Glutamatergic neuron (in vitro differentiated cells): ENCODE measurements around the gene SEC62. TPM values are rescaled to one million over a fixed set of nuclear protein-coding genes. Genes with fewer than 3 reads are reported as not detected.

Experiments
- DNase-seq: peaks from one replicate; pipeline ENCODE4 v3.0.0; 2022
- H3K27ac Mint-ChIP-seq: one replicate; pipeline ENCODE4 v1.8.0; 2020; ENCODE audit warnings: mild to moderate bottlenecking, mixed read lengths, inconsistent platforms; ENCODE audit not compliant: unreplicated experiment
- H3K27me3 Mint-ChIP-seq: one replicate; pipeline ENCODE4 v1.8.0; 2020; ENCODE audit warnings: mild to moderate bottlenecking, moderate library complexity, mixed read lengths, inconsistent platforms; ENCODE audit not compliant: unreplicated experiment
- H3K36me3 Mint-ChIP-seq: one replicate; pipeline ENCODE4 v1.8.0; 2020; ENCODE audit warnings: mild to moderate bottlenecking, mixed read lengths, inconsistent platforms; ENCODE audit not compliant: unreplicated experiment
- H3K4me1 Mint-ChIP-seq: one replicate; pipeline ENCODE4 v1.8.0; 2020; ENCODE audit warnings: mild to moderate bottlenecking, low read depth, mixed read lengths, inconsistent platforms; ENCODE audit not compliant: unreplicated experiment
- H3K4me3 Mint-ChIP-seq: one replicate; pipeline ENCODE4 v1.8.0; 2020; ENCODE audit warnings: mild to moderate bottlenecking, mixed read lengths, inconsistent platforms; ENCODE audit not compliant: unreplicated experiment
- H3K9me3 Mint-ChIP-seq: one replicate; pipeline ENCODE4 v1.8.0; 2020; ENCODE audit warnings: mild to moderate bottlenecking, moderate library complexity, mixed read lengths, inconsistent platforms; ENCODE audit not compliant: unreplicated experiment
- CTCF ChIP-seq: fragments of 200-600 bp; sonication (generic); IDR thresholded peaks from one replicate; pipeline ENCODE4 v1.5.0; 2021; ENCODE audit not compliant: partially characterized antibody, unreplicated experiment
- total RNA-seq: library from RNA; stranded (reverse); fragmentation: NEBNext Ultra II Directional; extraction: Animal tissue kit (Norgen Biotek cat#: 25700); gene quantifications from one replicate; pipeline ENCODE4 v1.2.1, GENCODE V29; 2021; ENCODE audit not compliant: unreplicated experiment

SEC62 gene
- total RNA-seq, 1 donor from 2014 or later, result 75.5 TPM

DNA sequence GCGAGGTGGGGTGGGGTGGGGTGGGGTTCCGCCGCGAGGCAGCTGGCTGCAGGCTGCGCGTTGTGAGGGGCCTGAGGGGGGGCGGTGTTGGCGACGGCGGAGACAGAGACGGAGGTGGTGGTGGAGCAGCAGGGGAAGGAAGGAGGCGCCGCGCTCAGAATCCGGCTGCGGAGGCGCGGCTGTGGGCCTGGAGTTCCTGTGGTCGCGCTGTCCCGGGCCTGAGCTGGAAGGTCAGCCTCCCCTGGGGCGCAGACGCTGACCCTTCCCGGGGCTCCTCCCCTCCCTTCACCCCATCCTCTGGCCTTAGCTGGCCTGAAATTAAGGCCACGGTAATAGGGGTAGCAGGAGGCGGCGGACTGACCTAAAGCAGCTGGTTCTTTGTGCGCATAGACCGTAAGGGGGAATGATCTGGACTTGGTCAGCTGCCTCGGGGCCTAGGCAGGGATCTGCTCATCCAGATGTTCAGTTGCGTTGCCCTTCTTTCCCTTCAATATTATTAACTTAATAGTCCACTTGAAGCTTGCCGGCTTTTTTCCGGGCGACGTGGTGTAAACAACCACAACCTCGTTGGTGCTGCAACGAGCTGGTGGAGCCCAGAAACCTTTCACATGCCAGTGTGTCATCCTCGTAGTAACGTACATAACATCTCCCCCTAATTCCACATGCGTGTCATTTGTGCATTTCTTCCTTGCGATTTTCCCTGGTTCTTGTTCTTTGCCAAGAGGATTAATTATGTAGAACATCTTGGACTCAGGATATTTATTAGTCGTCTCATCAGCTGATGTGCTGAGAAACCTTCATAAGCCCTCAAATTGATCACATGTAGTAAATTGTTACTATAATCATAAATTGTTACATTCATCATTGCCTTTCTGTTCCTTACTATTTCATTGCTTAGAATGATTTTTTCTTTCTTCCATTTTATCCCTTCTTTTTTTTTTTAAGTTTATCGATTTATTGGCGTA is 626 bp downstream of the SEC62 start:
- no peak for TF ChIP-seq CTCF

DNA sequence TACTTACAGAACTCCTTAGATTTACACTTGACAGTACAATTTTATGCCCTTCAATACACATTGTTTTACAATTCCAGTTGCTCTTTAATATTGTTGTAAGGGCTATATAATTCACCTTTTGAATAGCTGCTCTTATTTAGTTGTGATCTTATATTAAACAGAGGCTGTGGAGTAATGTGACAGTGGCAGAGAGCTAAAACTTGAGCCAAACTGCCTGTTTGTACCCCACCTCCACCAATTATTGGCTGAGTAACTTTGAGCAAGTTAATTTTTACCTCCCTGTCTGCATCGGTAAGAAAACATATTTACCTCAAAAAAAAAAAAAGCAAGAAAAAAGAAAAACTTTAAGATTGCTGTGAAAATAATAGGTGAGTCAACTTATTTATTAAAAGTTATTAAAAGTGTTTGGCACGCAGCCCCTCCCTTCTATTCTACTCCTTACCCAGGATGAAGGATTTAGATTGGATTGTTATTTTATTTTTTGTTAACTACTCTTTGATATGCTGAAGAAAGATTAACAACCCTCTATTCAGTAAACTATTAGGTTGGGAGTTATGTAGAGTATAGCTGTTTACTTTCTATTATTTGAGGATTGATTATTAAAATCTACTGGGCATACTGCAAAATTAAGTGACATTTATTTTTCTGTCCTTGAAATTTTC is 1.7 kb downstream of the SEC62 start:
- Mint-ChIP-seq H3K4me1 (peaks cover 12% of the 10 kb centered on the region), H3K36me3 (no peaks in the 10 kb centered on the region), H3K27me3 (peaks cover 5% of the 10 kb centered on the region), H3K27ac (no peak overlapping the region), H3K4me3 (peak overlapping the region; percentile 94), H3K9me3 (peaks cover 8% of the 10 kb centered on the region)
- no peak for TF ChIP-seq CTCF
- no peak for DNase-seq

More for the DNA sequence above, 626 bp downstream of the SEC62 start:
- peaks cover 8% of the 10 kb centered on the region for H3K9me3 Mint-ChIP-seq
- peak overlapping the region; percentile 94 for H3K4me3 Mint-ChIP-seq
- H3K27me3 Mint-ChIP-seq, result peaks cover 5% of the 10 kb centered on the region
- peak overlapping the region; percentile 95 for H3K27ac Mint-ChIP-seq
- no peaks in the 10 kb centered on the region for H3K36me3 Mint-ChIP-seq
- DNase-seq, result peak; percentile 78
- H3K4me1 Mint-ChIP-seq, result peaks cover 12% of the 10 kb centered on the region

DNA sequence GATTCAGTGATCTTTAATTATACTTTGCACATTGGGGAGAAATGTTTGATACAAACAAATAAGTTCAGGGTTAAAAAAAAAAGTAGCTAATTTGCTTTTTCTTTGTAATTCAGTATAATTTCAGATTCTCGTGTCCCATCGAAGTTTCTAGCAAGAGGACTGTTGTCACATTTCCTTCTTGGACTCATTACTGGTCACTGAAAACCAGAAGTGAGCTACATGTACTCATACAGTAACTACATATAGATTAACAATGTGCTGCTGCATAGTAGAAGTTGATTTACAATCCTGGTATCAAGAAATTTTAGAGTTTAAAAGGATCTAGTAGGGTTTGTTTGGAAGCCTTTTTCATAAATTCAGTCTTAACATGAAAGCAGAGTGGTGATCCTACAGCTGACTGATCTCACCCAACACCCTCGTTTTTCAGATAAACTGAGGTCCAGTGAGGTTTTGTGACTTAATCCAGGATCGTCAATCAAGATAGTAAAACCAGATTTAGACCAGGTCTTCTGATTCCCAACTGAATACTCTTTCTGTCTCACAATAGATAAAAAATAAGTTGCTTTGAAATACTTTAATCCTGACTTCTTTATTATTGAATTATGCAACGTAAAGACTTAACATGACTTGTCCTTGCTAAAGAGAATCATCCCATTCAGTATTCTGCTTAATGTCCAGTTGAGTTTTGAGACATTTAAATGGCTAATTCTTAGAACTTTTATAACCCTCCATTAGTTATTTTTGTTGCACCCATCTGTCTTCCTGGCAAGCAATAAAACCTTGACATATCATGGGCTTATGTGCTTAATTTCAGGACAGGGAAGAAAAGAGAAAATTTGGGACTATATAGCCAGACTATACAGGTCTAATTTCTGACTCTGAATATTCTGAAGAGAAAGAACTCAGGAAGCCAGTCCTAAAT is 2.8 kb downstream of the SEC62 start:
- TF ChIP-seq CTCF, result no peak
- Mint-ChIP-seq H3K27me3 (peaks cover 5% of the 10 kb centered on the region), H3K9me3 (peaks cover 8% of the 10 kb centered on the region), H3K4me1 (peaks cover 16% of the 10 kb centered on the region), H3K4me3 (peak overlapping the region; percentile 94), H3K36me3 (no peaks in the 10 kb centered on the region), H3K27ac (no peak overlapping the region)
- DNase-seq, result no peak

DNA sequence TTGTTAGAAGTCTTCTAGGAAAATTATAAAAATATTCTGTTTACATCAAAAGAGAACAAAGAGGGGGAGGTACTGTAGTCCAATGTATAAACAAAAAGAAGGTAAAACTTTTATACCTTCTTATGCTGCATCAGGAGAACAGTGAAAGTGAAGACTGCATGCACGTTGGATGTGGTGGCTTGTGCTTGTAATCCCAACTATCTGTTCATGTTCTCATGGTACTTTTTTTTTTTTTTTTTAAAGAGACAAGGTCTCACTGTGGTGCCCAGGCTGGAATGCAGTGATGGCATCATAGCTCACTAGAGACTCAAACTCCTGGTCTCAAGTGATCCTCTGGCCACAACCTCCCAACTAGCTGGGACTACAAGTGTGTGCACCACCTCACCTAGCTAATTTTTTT is 4.2 kb downstream of the SEC62 start:
- H3K36me3 Mint-ChIP-seq, result no peaks in the 10 kb centered on the region
- H3K27me3 Mint-ChIP-seq, result peaks cover 5% of the 10 kb centered on the region
- no peak for DNase-seq
- H3K9me3 Mint-ChIP-seq, result peaks cover 8% of the 10 kb centered on the region
- no peak overlapping the region for H3K4me3 Mint-ChIP-seq
- no peak for TF ChIP-seq CTCF
- H3K4me1 Mint-ChIP-seq, result peaks cover 20% of the 10 kb centered on the region
- H3K27ac Mint-ChIP-seq, result no peak overlapping the region
